Measurements from ENCODE around the gene NPLOC4. TPM values are rescaled to one million over a fixed set of nuclear protein-coding genes. Genes with fewer than 3 reads are reported as not detected.

The NPLOC4 gene
- 49.8 and 51.0 TPM in 2 replicates for total RNA-seq
- 62.5 and 82.8 TPM in 2 replicates for polyA plus RNA-seq
- 50.4 and 64.3 TPM in 2 replicates for polyA plus RNA-seq (2012)
- 243 and 414 TPM in 2 replicates for polyA minus RNA-seq (ENCODE audit: low replicate concordance)

DNA sequence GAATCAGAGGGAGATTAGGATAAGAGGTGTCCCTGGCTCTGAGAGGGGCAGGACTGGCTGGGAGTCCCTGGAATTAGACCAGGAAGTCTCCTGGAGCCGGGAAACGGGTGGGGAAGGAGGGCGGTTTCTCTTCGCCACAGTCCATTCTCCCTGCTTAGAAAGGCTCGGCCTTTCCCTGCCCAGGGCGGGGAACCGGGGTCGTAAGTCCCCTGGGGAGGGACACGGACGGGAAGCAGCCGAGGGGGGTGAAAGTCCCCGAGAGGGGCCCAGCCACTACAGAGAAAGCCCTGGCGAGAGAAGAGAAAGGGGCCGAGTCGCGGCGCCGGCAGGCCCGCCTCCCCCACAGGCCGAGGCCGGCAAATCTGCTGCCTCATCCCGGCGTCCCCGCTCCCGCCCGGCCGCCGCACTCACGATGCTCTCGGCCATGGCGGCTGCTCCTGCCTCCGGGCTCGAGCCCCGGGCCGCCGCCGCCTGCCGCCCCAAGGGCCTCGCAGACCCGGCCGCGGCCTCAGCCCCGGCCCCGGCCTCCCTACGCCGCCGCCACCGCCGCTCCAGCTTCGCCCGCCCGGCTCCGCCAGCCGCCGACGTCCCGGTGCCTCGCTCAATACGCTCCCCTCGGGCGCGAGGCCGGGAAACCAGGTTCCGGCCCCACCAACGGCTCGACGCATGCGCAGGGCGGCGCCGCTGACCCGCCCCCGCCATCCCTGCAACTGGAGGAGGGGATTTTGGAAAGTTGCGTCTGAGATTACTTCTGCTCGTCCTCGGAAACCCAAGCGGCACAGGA, at the start of gene NPLOC4, which contains the start of gene TSPAN10:
Gene NPLOC4, minus strand, starts transcription at position 608 of the 784 bp plus-strand sequence. Its CDS starts 182 bp downstream, at position 426.
Gene TSPAN10, plus strand, starts transcription at position 692 of the 784 bp plus-strand sequence. CDS start 5,217 bp downstream, outside the sequence.
- H3K27me3 ChIP-seq (ENCODE audit: control insufficient read depth, insufficient read depth, low read length), result no peaks in the 10 kb centered on the region
- no peaks in the 10 kb centered on the region for H3K9me3 ChIP-seq (ENCODE audit: control insufficient read depth, insufficient read depth, low read depth, low read length)
- H3K4me2 ChIP-seq (ENCODE audit: extremely low read depth, insufficient read depth, low read length), result peak within 1 kb of the TSS; percentile 90
- H3K36me3 ChIP-seq (ENCODE audit: control insufficient read depth, insufficient read depth, low read length), result no peaks in the 10 kb centered on the region
- DNase-seq (ENCODE audit: low read depth in 2 of 2), result peak; percentile 75 to 83
- peak within 1 kb of the TSS; percentile 91 for H2AFZ ChIP-seq (ENCODE audit: low read length)
- H3K9ac ChIP-seq (ENCODE audit: insufficient read depth, low read length), result peak within 1 kb of the TSS; percentile 91
- peaks cover 4% of the 10 kb centered on the region for H3K4me1 ChIP-seq (ENCODE audit: control insufficient read depth, extremely low read depth, insufficient read depth, low read length)
- peak within 1 kb of the TSS; percentile 59 to 92 (median 81) for H3K4me3 ChIP-seq (replicated peaks in 1 of 4; ENCODE audit: control extremely low read depth in 1 of 4, insufficient read depth in 1 of 4, low read depth in 3 of 4, low read length in 4 of 4)
- H3K79me2 ChIP-seq (ENCODE audit: control insufficient read depth, insufficient read depth, low read length), result peaks cover 47% of the 10 kb centered on the region
- no peak for TF ChIP-seq CTCF (conservative IDR thresholded peaks at IDR 0.05 in 1 of 2, IDR thresholded peaks at IDR 0.05 in 1 of 2; ENCODE audit: low read depth in 1 of 2, low read length in 2 of 2)
- TF ChIP-seq EZH2 (IDR thresholded peaks at IDR 0.05; ENCODE audit: low read length, missing control alignments), result no peak
- H4K20me1 ChIP-seq (ENCODE audit: control insufficient read depth, extremely low read depth, insufficient read depth, low read length), result no peaks in the 10 kb centered on the region
- peak within 1 kb of the TSS; percentile 95 for H3K27ac ChIP-seq (ENCODE audit: insufficient read depth, low read length)

- no peak for DNase-seq (ENCODE audit: low read depth in 2 of 2)
- Histone ChIP-seq H3K9ac (ENCODE audit: insufficient read depth, low read length) (no peak overlapping the region), H3K36me3 (ENCODE audit: control insufficient read depth, insufficient read depth, low read length) (peaks cover 46% of the 10 kb centered on the region), H2AFZ (ENCODE audit: low read length) (no peak overlapping the region), H3K9me3 (ENCODE audit: control insufficient read depth, insufficient read depth, low read depth, low read length) (no peaks in the 10 kb centered on the region), H3K79me2 (ENCODE audit: control insufficient read depth, insufficient read depth, low read length) (peaks cover 76% of the 10 kb centered on the region), H3K27ac (ENCODE audit: insufficient read depth, low read length) (no peak overlapping the region), H3K4me2 (ENCODE audit: extremely low read depth, insufficient read depth, low read length) (no peak overlapping the region), H3K4me1 (ENCODE audit: control insufficient read depth, extremely low read depth, insufficient read depth, low read length) (peaks cover 12% of the 10 kb centered on the region), H3K27me3 (ENCODE audit: control insufficient read depth, insufficient read depth, low read length) (no peaks in the 10 kb centered on the region), H3K4me3 (replicated peaks in 1 of 4; ENCODE audit: control extremely low read depth in 1 of 4, insufficient read depth in 1 of 4, low read depth in 3 of 4, low read length in 4 of 4) (no peak overlapping the region), H4K20me1 (ENCODE audit: control insufficient read depth, extremely low read depth, insufficient read depth, low read length) (peaks cover 2% of the 10 kb centered on the region)
- TF ChIP-seq CTCF (conservative IDR thresholded peaks at IDR 0.05 in 1 of 2, IDR thresholded peaks at IDR 0.05 in 1 of 2; ENCODE audit: low read depth in 1 of 2, low read length in 2 of 2) (no peak), EZH2 (IDR thresholded peaks at IDR 0.05; ENCODE audit: low read length, missing control alignments) (no peak)
These were observed 49.7 kb upstream of the NPLOC4 start for GRCh38 chr17:81686614-81687013.

DNA sequence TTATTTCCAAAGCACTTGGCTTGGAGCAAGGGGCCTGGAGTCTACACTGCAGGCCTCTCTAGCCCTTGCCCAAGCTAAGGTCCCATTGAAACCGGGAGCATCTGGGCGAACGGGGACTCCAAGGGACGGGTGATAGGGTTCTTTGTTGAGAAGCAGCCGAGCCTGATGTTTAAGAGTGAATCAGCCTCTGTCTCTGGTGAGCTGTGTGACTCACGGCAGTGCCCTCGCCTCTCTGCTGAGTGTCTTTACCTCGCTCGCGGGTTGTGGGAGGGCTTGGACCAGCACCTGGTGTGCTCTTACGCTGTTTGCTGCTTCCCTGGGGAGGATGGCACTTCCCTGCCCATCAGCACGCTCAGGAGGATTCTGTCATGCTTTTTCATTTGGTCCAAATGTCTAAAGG, 48.2 kb upstream of the NPLOC4 start:
- H4K20me1 ChIP-seq (ENCODE audit: control insufficient read depth, extremely low read depth, insufficient read depth, low read length), result peaks cover 2% of the 10 kb centered on the region
- peaks cover 12% of the 10 kb centered on the region for H3K4me1 ChIP-seq (ENCODE audit: control insufficient read depth, extremely low read depth, insufficient read depth, low read length)
- H2AFZ ChIP-seq (ENCODE audit: low read length), result no peak overlapping the region
- peak overlapping the region; percentile 62 to 92 (median 80) for H3K4me3 ChIP-seq (replicated peaks in 1 of 4; ENCODE audit: control extremely low read depth in 1 of 4, insufficient read depth in 1 of 4, low read depth in 3 of 4, low read length in 4 of 4)
- peak overlapping the region; percentile 97 for H3K9ac ChIP-seq (ENCODE audit: insufficient read depth, low read length)
- peak overlapping the region; percentile 100 for H3K4me2 ChIP-seq (ENCODE audit: extremely low read depth, insufficient read depth, low read length)
- peaks cover 81% of the 10 kb centered on the region for H3K79me2 ChIP-seq (ENCODE audit: control insufficient read depth, insufficient read depth, low read length)
- DNase-seq (ENCODE audit: low read depth in 2 of 2), result peak; percentile 28 to 76
- H3K36me3 ChIP-seq (ENCODE audit: control insufficient read depth, insufficient read depth, low read length), result peaks cover 42% of the 10 kb centered on the region
- H3K27me3 ChIP-seq (ENCODE audit: control insufficient read depth, insufficient read depth, low read length), result no peaks in the 10 kb centered on the region
- peak overlapping the region; percentile 96 for H3K27ac ChIP-seq (ENCODE audit: insufficient read depth, low read length)
- TF ChIP-seq CTCF (conservative IDR thresholded peaks at IDR 0.05 in 1 of 2, IDR thresholded peaks at IDR 0.05 in 1 of 2; ENCODE audit: low read depth in 1 of 2, low read length in 2 of 2) (no peak), EZH2 (IDR thresholded peaks at IDR 0.05; ENCODE audit: low read length, missing control alignments) (no peak)
- H3K9me3 ChIP-seq (ENCODE audit: control insufficient read depth, insufficient read depth, low read depth, low read length), result no peaks in the 10 kb centered on the region

Measured in fibroblast of lung (primary cell).